Liver (tissue), 3 donors: Measurements from ENCODE around the gene TMEM43.

Experiments
- ATF3 ChIP-seq: IDR thresholded peaks from 2 replicates; pipeline ENCODE4 v1.6.1; 2016; ENCODE audit warnings: antibody characterized with exemption
- EGR1 ChIP-seq, 2 donors: IDR thresholded peaks; 2 replicates each; pipeline ENCODE4 v1.6.1; 2016 to 2018; ENCODE audit warnings: antibody characterized with exemption in 2 of 2, low read depth in 2 of 2
- MAX ChIP-seq: IDR thresholded peaks from 2 replicates; pipeline ENCODE4 v1.6.1; 2016; ENCODE audit warnings: antibody characterized with exemption
- RAD21 ChIP-seq, 2 donors: IDR thresholded peaks; 2 replicates each; pipeline ENCODE4 v1.6.1; 2016; ENCODE audit warnings: antibody characterized with exemption in 2 of 2, mild to moderate bottlenecking in 2 of 2
- YY1 ChIP-seq: IDR thresholded peaks from 2 replicates; pipeline ENCODE4 v1.6.1; 2016; ENCODE audit warnings: antibody characterized with exemption, mild to moderate bottlenecking
- TF ChIP-seq, protein P1 (sequence below): fragments of 150-350 bp; IDR thresholded peaks from 2 replicates; pipeline ENCODE4 v1.5.1; 2017; ENCODE audit warnings: improper control_type of control experiment, low read depth, low read length; ENCODE audit not compliant: missing input control
- TF ChIP-seq, protein P2 (sequence below): IDR thresholded peaks from 2 replicates; pipeline ENCODE4 v1.6.1; 2016; ENCODE audit warnings: antibody characterized with exemption
- donor health status: healthy.
- donor health status: healthy.

GRCh38 chr3:14154276-14154675 lies 29.4 kb downstream of the TMEM43 start:
- TF ChIP-seq, protein P1, sequence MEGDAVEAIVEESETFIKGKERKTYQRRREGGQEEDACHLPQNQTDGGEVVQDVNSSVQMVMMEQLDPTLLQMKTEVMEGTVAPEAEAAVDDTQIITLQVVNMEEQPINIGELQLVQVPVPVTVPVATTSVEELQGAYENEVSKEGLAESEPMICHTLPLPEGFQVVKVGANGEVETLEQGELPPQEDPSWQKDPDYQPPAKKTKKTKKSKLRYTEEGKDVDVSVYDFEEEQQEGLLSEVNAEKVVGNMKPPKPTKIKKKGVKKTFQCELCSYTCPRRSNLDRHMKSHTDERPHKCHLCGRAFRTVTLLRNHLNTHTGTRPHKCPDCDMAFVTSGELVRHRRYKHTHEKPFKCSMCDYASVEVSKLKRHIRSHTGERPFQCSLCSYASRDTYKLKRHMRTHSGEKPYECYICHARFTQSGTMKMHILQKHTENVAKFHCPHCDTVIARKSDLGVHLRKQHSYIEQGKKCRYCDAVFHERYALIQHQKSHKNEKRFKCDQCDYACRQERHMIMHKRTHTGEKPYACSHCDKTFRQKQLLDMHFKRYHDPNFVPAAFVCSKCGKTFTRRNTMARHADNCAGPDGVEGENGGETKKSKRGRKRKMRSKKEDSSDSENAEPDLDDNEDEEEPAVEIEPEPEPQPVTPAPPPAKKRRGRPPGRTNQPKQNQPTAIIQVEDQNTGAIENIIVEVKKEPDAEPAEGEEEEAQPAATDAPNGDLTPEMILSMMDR = no peak
- TF ChIP-seq, protein P2, sequence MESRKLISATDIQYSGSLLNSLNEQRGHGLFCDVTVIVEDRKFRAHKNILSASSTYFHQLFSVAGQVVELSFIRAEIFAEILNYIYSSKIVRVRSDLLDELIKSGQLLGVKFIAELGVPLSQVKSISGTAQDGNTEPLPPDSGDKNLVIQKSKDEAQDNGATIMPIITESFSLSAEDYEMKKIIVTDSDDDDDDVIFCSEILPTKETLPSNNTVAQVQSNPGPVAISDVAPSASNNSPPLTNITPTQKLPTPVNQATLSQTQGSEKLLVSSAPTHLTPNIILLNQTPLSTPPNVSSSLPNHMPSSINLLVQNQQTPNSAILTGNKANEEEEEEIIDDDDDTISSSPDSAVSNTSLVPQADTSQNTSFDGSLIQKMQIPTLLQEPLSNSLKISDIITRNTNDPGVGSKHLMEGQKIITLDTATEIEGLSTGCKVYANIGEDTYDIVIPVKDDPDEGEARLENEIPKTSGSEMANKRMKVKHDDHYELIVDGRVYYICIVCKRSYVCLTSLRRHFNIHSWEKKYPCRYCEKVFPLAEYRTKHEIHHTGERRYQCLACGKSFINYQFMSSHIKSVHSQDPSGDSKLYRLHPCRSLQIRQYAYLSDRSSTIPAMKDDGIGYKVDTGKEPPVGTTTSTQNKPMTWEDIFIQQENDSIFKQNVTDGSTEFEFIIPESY = no peak
- TF ChIP-seq ATF3 (no peak), EGR1 (IDR thresholded peaks at IDR 0.05; ENCODE audit: low read depth in 2 of 2) (no peak), MAX (no peak), RAD21 (IDR thresholded peaks at IDR 0.05) (no peak), YY1 (no peak)
